ENCODE measurements around the gene PDE4D. TPM values are rescaled to one million over a fixed set of nuclear protein-coding genes. Genes with fewer than 3 reads are reported as not detected.

PDE4D gene
- total RNA-seq, 1 experiment from 2014 or later, result 61.2 TPM

DNA sequence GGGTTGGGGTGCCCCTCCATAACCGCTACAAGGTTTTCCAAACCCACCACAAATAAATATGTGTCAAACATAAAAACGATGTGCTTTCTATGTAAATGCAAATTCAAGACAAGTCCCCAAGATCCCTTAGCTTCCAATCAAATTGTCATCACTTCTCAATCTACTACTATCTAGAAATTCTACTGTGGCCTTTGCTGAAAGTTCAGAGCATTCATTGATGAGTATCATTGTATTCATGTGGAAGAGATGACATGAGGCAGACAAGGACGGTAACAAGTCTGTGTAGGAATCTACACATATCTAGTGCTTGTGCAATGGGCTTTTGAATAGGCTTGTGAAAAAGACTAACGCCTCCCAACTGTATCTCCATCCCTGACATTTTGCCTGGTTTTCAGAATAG lies 524.6 kb downstream of the PDE4D start:
- Histone ChIP-seq H4K20me1 (ENCODE audit: insufficient read depth, low read depth, low read length) (no peaks in the 10 kb centered on the region), H3K27me3 (ENCODE audit: low read length) (no peaks in the 10 kb centered on the region), H2AFZ (ENCODE audit: low read length) (no peak overlapping the region), H3K9me3 (ENCODE audit: low read length) (no peaks in the 10 kb centered on the region), H3K9ac (ENCODE audit: low read length) (no peak overlapping the region), H3K4me2 (ENCODE audit: low read depth, low read length, poor library complexity, severe bottlenecking) (no peak overlapping the region), H3K36me3 (ENCODE audit: insufficient read depth, low read length) (no peaks in the 10 kb centered on the region), H3K79me2 (ENCODE audit: low read length) (no peaks in the 10 kb centered on the region), H3K4me1 (ENCODE audit: low read length) (no peaks in the 10 kb centered on the region), H3K4me3 (ENCODE audit: low read length) (no peak overlapping the region), H3K27ac (ENCODE audit: low read length) (no peak overlapping the region), H3K9me2 (replicated peaks; ENCODE audit: insufficient read depth, low read length) (no peaks in the 10 kb centered on the region)
- DNase-seq, result no peak

DNA sequence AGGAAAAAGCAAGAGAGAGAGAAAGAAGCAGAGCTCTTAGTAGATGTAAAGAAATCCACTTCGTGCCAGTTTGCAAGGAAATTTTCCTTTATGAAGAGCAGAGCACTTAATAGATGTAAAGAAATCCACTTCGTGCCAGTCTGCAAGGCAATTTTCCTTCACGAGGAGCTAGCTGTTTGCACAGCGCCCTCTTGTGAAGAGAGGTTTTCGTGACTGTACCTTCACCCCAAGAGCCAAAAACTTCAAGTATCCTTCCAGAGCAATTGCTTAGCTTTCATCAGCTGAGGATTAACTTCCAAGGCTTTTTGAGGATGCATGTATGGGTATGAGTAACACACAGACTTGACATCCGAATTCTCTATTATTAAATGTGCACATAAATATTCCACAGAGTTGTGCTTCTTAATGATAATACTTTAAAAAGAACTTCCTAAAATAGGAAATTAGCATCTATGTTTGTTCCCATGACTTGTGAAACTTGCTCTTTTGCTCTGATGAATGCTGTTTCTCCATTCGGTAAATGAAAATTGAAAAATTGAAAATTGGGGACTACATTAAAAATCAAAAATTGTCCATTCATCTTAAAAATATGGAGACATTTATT lies 525.6 kb downstream of the PDE4D start:
- no peaks in the 10 kb centered on the region for H3K9me2 ChIP-seq (replicated peaks; ENCODE audit: insufficient read depth, low read length)
- H3K27me3 ChIP-seq (ENCODE audit: low read length), result no peaks in the 10 kb centered on the region
- no peaks in the 10 kb centered on the region for H3K36me3 ChIP-seq (ENCODE audit: insufficient read depth, low read length)
- H3K4me1 ChIP-seq (ENCODE audit: low read length), result no peaks in the 10 kb centered on the region
- no peak overlapping the region for H3K4me3 ChIP-seq (ENCODE audit: low read length)
- H3K79me2 ChIP-seq (ENCODE audit: low read length), result no peaks in the 10 kb centered on the region
- no peak overlapping the region for H3K9ac ChIP-seq (ENCODE audit: low read length)
- no peak overlapping the region for H2AFZ ChIP-seq (ENCODE audit: low read length)
- no peak overlapping the region for H3K27ac ChIP-seq (ENCODE audit: low read length)
- no peaks in the 10 kb centered on the region for H3K9me3 ChIP-seq (ENCODE audit: low read length)
- DNase-seq, result peak; percentile 73
- no peaks in the 10 kb centered on the region for H4K20me1 ChIP-seq (ENCODE audit: insufficient read depth, low read depth, low read length)
- no peak overlapping the region for H3K4me2 ChIP-seq (ENCODE audit: low read depth, low read length, poor library complexity, severe bottlenecking)

DNA sequence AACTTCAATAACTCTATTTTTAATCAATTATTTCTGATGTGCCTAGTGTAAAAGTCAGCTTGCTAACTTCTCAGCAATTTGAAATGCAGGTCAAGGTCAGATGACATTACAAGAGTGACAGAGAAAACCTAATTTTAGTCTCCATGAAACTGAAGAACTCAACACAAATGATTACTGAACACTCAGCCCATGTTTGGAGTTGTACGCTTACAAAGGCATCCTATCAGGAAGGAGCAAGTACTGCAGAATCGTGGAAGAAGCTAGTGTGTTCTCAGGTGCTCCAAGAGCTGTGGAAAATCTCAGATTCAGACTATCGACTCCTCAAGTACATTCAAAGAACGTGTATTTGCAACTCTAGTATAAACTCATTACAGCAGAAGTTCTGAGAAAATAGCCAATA lies 526.7 kb downstream of the PDE4D start:
- H4K20me1 ChIP-seq (ENCODE audit: insufficient read depth, low read depth, low read length), result no peaks in the 10 kb centered on the region
- no peaks in the 10 kb centered on the region for H3K4me1 ChIP-seq (ENCODE audit: low read length)
- H3K36me3 ChIP-seq (ENCODE audit: insufficient read depth, low read length), result no peaks in the 10 kb centered on the region
- H3K9me3 ChIP-seq (ENCODE audit: low read length), result no peaks in the 10 kb centered on the region
- H3K79me2 ChIP-seq (ENCODE audit: low read length), result no peaks in the 10 kb centered on the region
- H3K27ac ChIP-seq (ENCODE audit: low read length), result no peak overlapping the region
- H3K9me2 ChIP-seq (replicated peaks; ENCODE audit: insufficient read depth, low read length), result no peaks in the 10 kb centered on the region
- no peak overlapping the region for H3K9ac ChIP-seq (ENCODE audit: low read length)
- no peak overlapping the region for H3K4me2 ChIP-seq (ENCODE audit: low read depth, low read length, poor library complexity, severe bottlenecking)
- no peaks in the 10 kb centered on the region for H3K27me3 ChIP-seq (ENCODE audit: low read length)
- no peak for DNase-seq
- H3K4me3 ChIP-seq (ENCODE audit: low read length), result no peak overlapping the region
- H2AFZ ChIP-seq (ENCODE audit: low read length), result no peak overlapping the region

DNA sequence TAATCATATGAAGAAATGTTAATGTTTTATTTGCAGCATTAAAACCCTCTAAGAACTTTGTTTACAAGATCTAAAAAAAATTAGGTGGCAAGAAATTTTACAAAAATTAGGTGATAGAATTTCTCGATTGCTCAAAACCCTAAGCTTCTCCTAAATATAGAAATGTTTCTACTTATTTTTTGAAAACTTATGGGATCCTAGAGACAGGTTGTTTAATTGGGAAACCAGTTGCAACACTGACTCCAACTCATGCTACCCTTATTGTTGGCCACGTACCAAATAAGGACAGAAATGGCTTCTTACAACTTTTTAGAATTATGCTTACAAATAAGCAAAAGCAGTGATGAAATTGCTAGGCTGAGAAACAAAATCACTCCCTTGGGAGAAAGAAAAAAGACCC lies 531.1 kb downstream of the PDE4D start:
- H2AFZ ChIP-seq (ENCODE audit: low read length), result no peak overlapping the region
- no peaks in the 10 kb centered on the region for H3K9me3 ChIP-seq (ENCODE audit: low read length)
- DNase-seq, result no peak
- no peaks in the 10 kb centered on the region for H4K20me1 ChIP-seq (ENCODE audit: insufficient read depth, low read depth, low read length)
- no peaks in the 10 kb centered on the region for H3K27me3 ChIP-seq (ENCODE audit: low read length)
- no peak overlapping the region for H3K4me3 ChIP-seq (ENCODE audit: low read length)
- H3K9me2 ChIP-seq (replicated peaks; ENCODE audit: insufficient read depth, low read length), result no peaks in the 10 kb centered on the region
- H3K9ac ChIP-seq (ENCODE audit: low read length), result no peak overlapping the region
- peaks cover 3% of the 10 kb centered on the region; the same call in 1 of the 2 replicates for H3K4me1 ChIP-seq (ENCODE audit: low read length)
- no peak overlapping the region for H3K4me2 ChIP-seq (ENCODE audit: low read depth, low read length, poor library complexity, severe bottlenecking)
- no peaks in the 10 kb centered on the region for H3K36me3 ChIP-seq (ENCODE audit: insufficient read depth, low read length)
- H3K27ac ChIP-seq (ENCODE audit: low read length), result no peak overlapping the region
- no peaks in the 10 kb centered on the region for H3K79me2 ChIP-seq (ENCODE audit: low read length)

DNA sequence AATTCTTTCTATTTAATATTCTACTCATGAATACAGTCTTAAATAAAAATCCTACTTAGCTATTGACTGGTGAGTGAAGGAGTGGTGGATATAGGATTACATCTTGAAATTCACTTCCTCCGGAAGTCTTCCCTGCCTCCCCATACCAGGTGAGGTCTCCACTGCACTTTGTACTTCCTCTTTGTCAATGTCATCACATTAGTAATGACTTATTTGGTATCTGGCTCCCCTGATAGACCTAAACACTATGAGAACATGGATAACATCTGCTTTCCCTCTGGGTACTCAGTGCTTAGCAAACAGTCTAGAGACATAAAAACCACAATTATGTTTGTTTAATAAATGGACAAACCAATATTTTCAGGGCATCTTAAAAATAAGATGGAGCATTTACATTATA lies 532.1 kb downstream of the PDE4D start:
- H3K9me3 ChIP-seq (ENCODE audit: low read length), result no peaks in the 10 kb centered on the region
- DNase-seq, result no peak
- no peaks in the 10 kb centered on the region for H3K27me3 ChIP-seq (ENCODE audit: low read length)
- no peak overlapping the region for H3K4me2 ChIP-seq (ENCODE audit: low read depth, low read length, poor library complexity, severe bottlenecking)
- H3K4me3 ChIP-seq (ENCODE audit: low read length), result no peak overlapping the region
- peaks cover 3% of the 10 kb centered on the region; the same call in 1 of the 2 replicates for H3K4me1 ChIP-seq (ENCODE audit: low read length)
- no peaks in the 10 kb centered on the region for H3K9me2 ChIP-seq (replicated peaks; ENCODE audit: insufficient read depth, low read length)
- no peaks in the 10 kb centered on the region for H3K36me3 ChIP-seq (ENCODE audit: insufficient read depth, low read length)
- no peak overlapping the region for H3K27ac ChIP-seq (ENCODE audit: low read length)
- no peak overlapping the region for H3K9ac ChIP-seq (ENCODE audit: low read length)
- no peaks in the 10 kb centered on the region for H3K79me2 ChIP-seq (ENCODE audit: low read length)
- H4K20me1 ChIP-seq (ENCODE audit: insufficient read depth, low read depth, low read length), result no peaks in the 10 kb centered on the region
- H2AFZ ChIP-seq (ENCODE audit: low read length), result no peak overlapping the region

DNA sequence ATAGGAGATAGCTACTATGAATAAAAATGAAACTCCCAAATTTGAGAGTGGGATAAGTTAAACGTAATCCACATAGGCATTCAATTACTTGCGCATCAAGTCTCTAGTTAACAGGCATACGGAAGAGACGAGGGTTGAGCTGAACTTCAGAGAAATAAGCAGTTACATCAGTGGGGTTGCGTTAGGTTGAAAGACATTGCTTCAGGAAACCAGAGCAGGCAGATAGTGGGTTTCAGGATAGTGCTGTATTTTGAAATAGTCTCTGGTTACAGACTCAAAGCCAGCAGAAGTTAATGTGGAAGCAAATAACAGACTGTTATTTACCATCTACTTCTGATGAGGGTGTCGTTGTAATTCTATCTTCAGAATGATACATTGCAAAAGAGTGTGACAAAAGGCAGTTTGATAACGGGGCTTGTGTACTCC lies 533.4 kb downstream of the PDE4D start:
- Histone ChIP-seq H3K4me3 (ENCODE audit: low read length) (no peak overlapping the region), H3K27me3 (ENCODE audit: low read length) (no peaks in the 10 kb centered on the region), H3K9me2 (replicated peaks; ENCODE audit: insufficient read depth, low read length) (no peaks in the 10 kb centered on the region), H4K20me1 (ENCODE audit: insufficient read depth, low read depth, low read length) (no peaks in the 10 kb centered on the region), H2AFZ (ENCODE audit: low read length) (no peak overlapping the region), H3K27ac (ENCODE audit: low read length) (no peak overlapping the region), H3K79me2 (ENCODE audit: low read length) (no peaks in the 10 kb centered on the region), H3K9me3 (ENCODE audit: low read length) (no peaks in the 10 kb centered on the region), H3K4me2 (ENCODE audit: low read depth, low read length, poor library complexity, severe bottlenecking) (no peak overlapping the region), H3K9ac (ENCODE audit: low read length) (no peak overlapping the region), H3K36me3 (ENCODE audit: insufficient read depth, low read length) (no peaks in the 10 kb centered on the region), H3K4me1 (ENCODE audit: low read length) (peaks cover 3% of the 10 kb centered on the region; the same call in 1 of the 2 replicates)
- no peak for DNase-seq

GRCh38 chr5:59358005-59358861 lies 535.3 kb downstream of the PDE4D start:
- no peaks in the 10 kb centered on the region for H3K9me3 ChIP-seq (ENCODE audit: low read length)
- no peak overlapping the region for H3K9ac ChIP-seq (ENCODE audit: low read length)
- H3K27ac ChIP-seq (ENCODE audit: low read length), result no peak overlapping the region
- no peaks in the 10 kb centered on the region for H3K79me2 ChIP-seq (ENCODE audit: low read length)
- H3K36me3 ChIP-seq (ENCODE audit: insufficient read depth, low read length), result no peaks in the 10 kb centered on the region
- H3K4me2 ChIP-seq (ENCODE audit: low read depth, low read length, poor library complexity, severe bottlenecking), result no peak overlapping the region
- peaks cover 3% of the 10 kb centered on the region; the same call in 1 of the 2 replicates for H3K4me1 ChIP-seq (ENCODE audit: low read length)
- no peaks in the 10 kb centered on the region for H4K20me1 ChIP-seq (ENCODE audit: insufficient read depth, low read depth, low read length)
- no peak for DNase-seq
- no peak overlapping the region for H3K4me3 ChIP-seq (ENCODE audit: low read length)
- no peak overlapping the region for H2AFZ ChIP-seq (ENCODE audit: low read length)
- no peaks in the 10 kb centered on the region for H3K27me3 ChIP-seq (ENCODE audit: low read length)
- H3K9me2 ChIP-seq (replicated peaks; ENCODE audit: insufficient read depth, low read length), result no peaks in the 10 kb centered on the region

- DNase-seq, result no peak
- no peaks in the 10 kb centered on the region for H4K20me1 ChIP-seq (ENCODE audit: insufficient read depth, low read depth, low read length)
- no peaks in the 10 kb centered on the region for H3K79me2 ChIP-seq (ENCODE audit: low read length)
- no peak overlapping the region for H3K9ac ChIP-seq (ENCODE audit: low read length)
- no peaks in the 10 kb centered on the region for H3K36me3 ChIP-seq (ENCODE audit: insufficient read depth, low read length)
- H3K9me3 ChIP-seq (ENCODE audit: low read length), result no peaks in the 10 kb centered on the region
- H3K4me1 ChIP-seq (ENCODE audit: low read length), result peaks cover 3% of the 10 kb centered on the region; the same call in 1 of the 2 replicates
- H3K27me3 ChIP-seq (ENCODE audit: low read length), result no peaks in the 10 kb centered on the region
- H3K4me2 ChIP-seq (ENCODE audit: low read depth, low read length, poor library complexity, severe bottlenecking), result no peak overlapping the region
- H3K27ac ChIP-seq (ENCODE audit: low read length), result no peak overlapping the region
- H2AFZ ChIP-seq (ENCODE audit: low read length), result no peak overlapping the region
- H3K4me3 ChIP-seq (ENCODE audit: low read length), result no peak overlapping the region
- H3K9me2 ChIP-seq (replicated peaks; ENCODE audit: insufficient read depth, low read length), result no peaks in the 10 kb centered on the region
Measured at GRCh38 chr5:59357381-59357977, 536.0 kb downstream of the PDE4D start.

Measured in Karpas-422 (cell line).